Stimulated activated CD8-positive, alpha-beta memory T cell treated with anti-CD3 and anti-CD28 coated beads, Interleukin-4, amount 100 ng/mL, for 24 hours (primary cell): ENCODE measurements around the gene PSMA6.
"Not testable (repeated sequence)": the region's sequence is repeated elsewhere in the genome, so short reads cannot be mapped to it uniquely, and the experiment has no call there.

ENCODE experiments used
- DNase-seq: peaks from one replicate; pipeline ENCODE4 v3.0.0-alpha.2; 2020; ENCODE audit warnings: low read depth

Gene PSMA6

DNA sequence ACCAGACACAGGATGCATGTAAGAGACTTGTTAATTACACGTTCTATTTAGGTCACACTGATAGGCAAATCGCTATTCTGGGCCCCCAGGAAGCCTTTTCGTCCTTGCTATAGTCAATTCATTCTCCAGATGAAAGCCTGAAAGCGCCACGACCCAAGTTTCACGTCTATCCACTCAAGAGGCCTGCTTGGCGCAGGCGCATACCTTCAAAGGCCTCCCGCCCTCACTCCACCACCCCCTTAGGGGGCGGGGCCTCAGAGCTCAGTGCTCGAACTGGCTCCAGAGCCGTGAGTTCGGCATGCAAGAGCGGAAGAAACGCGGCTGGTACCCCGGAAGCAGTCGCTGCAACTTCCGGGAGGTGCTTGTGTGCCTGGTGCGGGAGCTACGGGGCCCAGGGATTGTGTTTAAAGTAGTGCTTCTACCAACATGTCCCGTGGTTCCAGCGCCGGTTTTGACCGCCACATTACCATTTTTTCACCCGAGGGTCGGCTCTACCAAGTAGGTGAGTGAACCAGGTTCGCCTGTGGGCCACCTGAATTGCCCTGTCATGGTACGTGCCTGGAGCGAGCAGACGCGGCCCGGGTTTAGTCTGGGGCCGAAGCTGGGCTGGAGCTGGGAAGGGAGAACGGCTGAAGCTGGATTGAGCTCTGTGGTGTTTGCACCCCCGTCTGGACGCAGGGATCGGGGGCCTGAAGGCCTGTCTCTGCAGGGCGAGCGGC is at the start of gene PSMA6:
PSMA6 (plus strand) TSS at position 332 of the 719 bp plus-strand sequence; CDS start at position 427, 95 bp downstream.
- peak; percentile 99 for DNase-seq

DNA sequence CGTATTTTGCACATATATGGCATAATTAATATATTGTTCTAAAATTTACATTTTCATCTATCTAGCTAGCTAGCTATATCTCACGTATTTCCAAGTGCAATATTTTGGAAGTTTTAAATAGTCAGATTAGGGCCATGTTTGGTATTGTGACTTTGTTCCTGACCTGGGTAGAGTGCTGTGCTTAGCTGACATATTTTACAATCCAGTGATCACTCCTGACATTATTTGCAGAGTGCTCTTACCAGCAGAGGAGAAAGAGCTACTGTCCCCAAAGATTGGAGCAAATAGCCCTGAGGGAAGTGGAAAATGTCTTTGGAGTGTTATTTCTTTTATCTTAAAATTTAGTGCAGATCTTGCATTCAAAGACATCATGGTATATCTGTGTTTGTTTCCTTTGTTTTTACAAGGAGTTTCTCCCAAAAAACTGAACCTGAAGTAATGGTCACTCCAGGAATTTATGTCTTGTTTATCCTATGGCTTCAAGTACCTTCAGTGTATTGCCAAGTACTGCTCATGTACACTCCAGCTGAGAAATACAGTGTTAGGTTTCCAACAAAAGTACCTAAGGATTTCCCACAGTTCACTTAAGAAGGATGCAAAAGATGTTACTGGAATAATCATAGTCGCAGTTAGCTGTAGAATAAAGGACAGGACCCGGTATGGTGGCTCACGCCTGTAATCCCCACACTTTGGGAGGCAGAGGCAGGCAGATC is 49.4 kb upstream of the PSMA6 start:
- DNase-seq = no peak

DNA sequence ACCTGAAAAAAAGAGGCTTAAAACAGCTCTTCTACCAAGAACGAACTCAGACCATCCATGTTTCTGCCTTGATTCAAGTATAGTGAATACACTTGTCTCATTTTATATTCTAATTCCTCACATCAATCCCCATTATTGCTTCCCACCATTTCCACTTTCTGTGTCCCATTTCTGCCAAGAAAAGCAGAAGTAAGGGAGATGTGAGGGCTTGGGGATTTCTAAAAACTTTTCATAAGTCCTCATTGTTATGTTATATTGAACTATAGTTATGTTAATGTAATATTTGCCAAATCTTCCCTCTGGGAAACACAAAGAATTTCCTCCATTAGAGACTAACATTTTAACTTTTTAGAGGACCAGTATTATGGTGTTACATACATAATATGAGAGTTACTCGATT is 48.2 kb upstream of the PSMA6 start:
- DNase-seq = no peak

DNA sequence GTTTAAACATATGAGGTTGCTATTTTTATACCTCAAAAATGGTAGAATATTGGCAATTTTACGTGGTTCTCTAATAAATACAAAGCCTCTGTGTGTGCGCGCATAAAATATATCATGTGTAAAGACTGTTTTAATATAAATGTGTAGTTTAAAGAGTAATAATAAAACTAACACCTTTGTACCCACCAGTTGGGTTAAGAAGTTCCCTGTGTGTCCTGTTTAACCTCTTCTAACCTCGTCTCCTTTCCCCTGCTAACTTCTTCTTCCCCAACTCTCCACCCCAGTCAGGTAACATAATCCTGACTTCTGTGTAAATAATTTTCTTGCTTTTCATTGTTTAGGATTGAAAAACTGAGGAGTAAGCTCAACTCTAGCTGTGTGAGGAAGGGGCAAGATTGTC is 47.6 kb upstream of the PSMA6 start:
- DNase-seq = no peak

DNA sequence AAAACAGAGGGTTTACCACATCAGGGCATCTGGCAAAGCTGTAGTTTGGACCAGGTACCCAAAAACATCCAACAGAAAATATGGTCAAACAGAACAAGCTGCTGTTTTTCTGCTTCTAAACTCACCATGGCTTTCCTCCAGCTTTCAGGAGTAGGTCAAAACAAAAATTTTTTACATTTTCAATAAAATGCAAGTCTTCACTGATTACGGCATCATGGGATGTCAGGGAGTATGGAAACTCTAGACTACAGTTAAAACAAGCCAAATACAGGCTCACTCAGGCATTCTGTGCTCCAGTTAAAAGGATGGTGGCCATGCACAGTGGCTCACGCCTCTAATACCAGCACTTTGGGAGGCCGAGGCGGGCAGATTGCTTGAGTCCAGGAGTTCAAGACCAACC is 47.1 kb upstream of the PSMA6 start:
- no peak for DNase-seq

DNA sequence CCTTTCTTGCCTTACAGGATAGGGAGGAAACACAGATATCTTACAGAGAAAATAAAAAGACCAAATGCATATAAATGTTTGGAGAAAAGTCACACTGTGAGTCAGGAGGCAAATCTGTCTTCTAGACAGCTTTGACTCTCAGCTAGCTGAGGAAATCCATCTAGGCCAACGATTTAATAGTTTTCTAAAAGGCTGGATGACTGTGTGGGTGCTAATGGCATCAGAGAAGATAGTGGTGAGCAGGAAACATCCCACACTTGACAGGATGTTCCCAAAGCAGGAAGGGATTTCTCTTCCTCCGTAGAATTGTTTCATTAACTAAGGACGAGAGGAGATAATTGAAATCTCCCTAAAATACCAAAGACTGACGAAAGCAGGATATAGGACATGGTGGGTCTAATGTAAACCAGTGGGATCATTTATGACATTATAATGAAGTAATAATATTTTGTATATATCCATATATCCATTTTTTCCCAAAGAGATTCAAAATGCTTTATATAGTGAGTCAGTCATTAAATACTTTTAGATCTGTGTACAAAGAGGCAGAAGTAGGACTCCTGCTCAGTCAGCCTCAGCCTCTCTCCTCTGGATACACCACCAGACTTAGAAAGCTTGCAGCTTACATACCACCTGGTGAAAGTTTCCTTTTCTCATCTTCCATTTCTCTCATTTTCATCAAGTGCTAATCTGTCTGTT is 44.3 kb upstream of the PSMA6 start:
- no peak for DNase-seq

DNA sequence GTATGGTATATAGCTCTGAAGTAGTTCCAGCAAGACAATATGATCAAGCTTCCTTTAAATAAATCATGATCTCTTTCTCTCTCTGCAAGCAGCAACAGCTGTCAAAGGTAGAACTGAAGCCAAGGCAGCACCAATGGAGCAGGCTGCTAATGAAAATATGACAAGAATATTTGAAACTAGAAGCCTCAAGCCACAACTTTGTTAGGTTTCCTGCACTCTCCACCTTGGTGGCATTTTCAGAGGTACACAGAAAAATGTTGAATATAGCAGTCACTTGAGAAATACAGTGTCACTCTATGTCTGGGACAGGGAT is 43.8 kb upstream of the PSMA6 start:
- DNase-seq = no peak

DNA sequence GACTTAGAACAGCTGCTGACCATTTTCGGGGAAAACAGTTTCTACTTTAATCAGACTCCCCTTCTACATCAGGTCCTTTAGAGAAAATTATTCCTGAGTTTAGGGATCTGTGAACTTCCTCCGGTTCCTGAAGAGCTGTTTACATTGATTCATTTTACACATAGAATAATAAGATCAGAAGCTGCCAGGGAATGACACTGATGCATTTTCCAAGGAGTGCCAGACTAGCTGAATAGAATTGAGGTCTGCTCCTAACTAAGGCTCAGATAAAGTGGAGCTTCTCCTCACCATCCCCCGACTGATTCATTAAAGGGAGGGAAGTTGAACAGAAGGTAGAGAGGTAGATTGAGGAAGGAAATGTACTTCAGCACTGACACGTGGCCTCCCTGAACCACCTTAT is 41.9 kb upstream of the PSMA6 start:
- no peak for DNase-seq

DNA sequence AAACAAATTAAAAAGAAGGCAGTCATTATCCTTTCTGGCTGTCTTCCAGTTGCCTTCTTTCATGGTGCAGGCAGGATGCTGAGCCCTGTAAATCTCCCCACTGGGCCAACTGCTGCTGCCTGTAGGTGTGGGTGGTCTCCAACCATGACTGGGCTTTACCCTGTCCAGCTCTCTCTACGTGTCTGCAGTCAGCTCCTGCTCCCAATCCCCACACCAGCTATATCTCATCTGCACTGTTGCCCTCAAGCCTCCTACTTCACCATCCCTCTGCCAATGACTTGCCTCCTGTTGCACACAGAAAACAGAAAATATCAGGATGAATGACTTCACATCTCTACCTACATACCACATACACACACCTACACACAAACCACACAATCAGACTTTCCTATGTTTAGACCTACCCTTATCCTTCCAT is 39.7 kb upstream of the PSMA6 start:
- DNase-seq = no peak

DNA sequence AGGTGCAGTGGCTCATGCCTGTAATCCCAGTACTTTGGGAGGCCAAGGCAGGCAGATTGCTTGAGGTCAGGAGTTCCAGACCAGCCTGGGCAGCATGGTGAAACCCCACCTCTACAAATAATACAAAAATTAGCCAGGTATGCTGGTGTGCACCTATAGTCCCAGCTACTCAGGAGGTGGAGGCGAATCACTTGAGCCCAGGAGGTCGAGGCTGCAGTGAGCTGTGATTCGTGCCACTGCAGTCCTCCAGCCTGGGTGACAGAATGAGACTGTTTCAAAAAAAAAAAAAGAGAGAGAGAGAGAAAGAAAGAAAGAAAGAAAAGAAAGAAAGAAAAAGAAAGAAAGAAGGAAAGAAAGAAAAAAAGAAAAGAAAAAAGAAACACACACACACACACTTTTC is 39.1 kb upstream of the PSMA6 start:
- DNase-seq = not testable (repeated sequence)

DNA sequence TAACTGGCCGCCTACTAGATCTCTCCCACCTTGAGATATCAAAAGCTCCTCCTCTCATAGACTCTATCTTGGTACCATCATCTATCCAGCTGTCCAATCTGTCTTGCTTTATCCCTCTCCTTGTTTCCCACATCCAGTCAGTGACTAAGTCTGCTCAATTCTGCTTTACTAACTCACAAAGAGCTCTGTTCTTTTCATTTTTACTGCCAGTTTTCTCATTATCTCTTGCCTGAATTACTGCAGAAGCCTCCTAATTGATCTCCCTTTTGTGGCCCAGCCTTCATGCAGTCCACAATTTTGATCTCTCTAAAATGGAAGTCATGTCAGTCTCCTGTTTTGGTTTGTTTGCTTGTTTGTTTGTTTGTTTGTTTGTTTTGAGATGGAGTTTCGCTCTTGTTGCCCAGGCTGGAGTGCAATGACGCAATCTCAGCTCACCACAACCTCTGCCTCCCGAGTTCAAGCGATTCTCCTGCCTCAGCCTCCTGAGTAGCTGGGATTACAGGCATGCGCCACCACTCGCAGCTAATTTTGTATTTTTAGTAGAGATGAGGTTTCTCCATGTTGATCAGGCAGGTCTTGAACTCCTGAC is 38.1 kb upstream of the PSMA6 start:
- DNase-seq = not testable (repeated sequence)

DNA sequence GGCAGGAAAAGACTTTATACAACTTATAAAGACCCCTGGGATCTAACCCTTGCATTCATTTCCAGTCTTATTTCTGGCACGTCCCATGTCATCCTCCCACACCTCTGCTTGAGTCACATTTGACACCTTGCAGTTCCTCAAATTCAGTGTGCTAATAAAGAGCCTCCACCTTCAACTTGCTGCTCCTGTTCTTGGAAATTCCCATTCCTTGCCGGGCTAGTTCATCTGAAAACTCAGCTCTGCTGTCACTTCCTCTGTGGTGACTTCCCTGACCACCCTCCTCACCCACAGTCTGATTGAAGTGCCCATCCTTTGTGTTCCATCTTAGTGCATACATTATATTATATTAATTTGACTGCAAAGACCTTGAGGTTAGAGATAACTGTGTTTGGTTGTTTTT is 37.4 kb upstream of the PSMA6 start:
- DNase-seq = peak; percentile 6

DNA sequence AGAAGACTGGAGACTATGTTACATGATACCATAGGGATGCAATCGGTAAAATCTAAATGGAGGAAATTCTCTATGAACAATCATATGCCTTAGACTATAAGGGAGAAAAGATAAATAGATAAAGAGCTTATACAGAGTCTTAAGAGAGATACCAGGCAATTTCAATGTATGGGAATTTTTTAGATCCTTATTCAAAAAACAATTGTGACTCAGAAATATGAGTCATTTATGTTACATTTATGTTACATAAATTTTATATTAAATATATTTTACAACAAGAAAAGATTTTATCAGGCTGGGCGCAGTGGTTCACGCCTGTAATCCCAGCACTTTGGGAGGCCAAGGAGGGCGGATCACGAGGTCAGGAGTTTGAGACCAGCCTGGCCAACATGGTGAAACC is 36.5 kb upstream of the PSMA6 start:
- DNase-seq = no peak

DNA sequence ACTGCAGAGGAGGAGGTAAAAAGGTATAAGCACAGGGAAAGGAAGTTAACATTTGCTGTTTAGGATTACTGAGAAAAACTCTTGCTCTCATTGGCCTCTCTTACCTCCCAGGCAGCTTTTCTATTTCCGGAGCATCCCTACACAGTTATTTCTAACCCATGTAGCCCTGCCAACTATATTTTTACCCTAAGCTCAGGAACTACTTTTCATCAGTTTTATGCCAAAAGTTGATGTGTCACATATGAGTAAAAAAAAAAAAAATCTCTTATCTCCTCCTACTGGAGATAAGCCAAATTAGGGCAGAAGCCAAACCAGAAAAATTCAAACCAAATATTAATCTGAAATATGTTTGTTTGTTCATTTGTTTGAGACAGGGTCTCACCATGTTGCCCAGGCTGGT is 34.4 kb upstream of the PSMA6 start:
- no peak for DNase-seq

DNA sequence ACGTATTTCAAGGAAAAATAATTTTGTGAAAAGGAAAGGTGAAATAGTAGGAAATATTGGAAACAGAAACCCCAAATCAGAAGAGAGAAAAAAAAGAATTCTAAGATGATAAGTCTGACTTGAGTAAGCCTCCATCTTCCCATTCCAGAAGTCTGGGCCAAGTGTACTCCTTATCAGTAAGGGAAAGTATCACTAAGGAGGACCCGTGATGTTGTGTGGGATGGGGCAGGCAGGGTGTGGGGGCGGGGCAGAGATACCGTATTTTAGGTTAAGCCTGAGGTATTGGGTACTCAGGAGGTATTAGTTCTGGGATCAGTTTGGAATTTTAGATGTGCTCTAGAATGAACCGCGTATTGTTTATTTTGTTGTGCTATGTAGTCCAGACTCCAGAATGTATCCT is 33.8 kb upstream of the PSMA6 start:
- DNase-seq = no peak

DNA sequence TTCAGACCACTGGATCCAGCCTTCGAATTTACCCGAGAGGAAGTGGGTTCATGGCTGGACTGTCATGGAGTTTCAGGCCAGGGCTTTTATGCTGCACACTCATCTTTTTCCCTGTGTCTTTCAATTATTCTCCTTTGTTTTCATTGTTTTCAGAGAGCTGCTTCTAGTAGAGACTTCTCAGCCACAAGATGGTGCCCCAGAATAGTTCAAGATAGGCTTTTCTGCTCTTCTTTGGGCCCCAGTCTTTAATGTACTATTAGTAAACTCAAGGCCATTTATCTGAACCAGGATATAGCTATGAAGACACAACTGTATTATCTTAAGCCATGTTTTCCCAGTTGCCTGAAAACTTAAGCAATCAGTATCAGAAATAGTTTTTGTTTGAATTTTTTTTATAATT is 30.4 kb upstream of the PSMA6 start:
- no peak for DNase-seq

DNA sequence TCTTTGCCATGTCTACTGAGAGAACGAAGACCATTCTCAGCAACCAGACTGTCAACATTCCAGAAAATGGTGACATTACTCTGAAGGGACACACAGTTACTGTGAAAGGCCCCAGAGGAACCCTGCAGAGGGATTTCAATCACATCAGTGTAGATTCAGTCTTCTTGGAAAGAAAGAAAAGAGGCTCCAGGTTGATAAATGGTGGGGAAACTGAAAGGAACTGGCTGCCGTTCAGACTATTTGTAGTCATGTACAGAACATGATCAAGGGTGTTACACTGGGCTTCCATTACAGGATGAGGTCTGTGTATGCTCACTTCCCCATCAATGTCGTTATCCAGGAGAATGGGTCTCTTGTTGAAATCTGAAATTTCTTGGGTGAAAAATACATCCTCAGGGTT is 29.7 kb upstream of the PSMA6 start:
- no peak for DNase-seq

DNA sequence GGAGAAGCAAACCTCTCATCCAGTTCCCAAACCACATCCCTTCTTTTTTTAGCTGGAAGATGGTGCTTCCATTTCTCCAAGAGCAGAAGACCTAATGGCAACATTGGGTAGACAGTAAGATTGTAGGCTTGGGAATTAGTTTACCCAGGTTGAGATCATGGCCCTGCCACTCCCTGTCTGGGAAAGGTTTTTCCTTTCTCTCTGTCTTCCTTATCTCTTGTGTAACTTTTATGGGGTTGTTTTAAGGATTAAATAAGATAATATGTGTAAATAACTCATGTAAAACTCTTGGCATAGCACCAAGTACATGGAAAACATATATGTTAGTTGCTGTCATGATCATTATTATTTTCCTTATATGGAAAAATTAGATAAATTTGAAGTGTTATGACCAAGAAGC is 23.2 kb upstream of the PSMA6 start:
- no peak for DNase-seq

DNA sequence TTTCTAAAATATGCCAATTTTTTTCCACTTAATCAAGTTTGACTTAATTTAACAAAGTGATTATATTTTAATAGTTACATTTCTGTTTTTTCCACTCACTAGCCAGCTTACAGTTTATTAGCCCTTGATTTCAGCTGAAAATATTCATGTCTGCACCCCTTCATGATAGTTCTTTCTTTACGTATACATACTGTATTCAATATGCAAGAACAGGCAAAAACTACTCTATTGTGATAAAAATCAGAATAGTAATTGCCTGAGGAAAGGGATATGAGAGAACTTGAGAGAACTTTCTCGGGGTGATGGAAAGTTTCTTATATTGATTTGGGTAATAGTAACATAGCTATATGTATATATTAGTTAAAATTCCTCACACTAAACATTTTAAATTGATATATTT is 17.4 kb upstream of the PSMA6 start:
- DNase-seq = no peak

DNA sequence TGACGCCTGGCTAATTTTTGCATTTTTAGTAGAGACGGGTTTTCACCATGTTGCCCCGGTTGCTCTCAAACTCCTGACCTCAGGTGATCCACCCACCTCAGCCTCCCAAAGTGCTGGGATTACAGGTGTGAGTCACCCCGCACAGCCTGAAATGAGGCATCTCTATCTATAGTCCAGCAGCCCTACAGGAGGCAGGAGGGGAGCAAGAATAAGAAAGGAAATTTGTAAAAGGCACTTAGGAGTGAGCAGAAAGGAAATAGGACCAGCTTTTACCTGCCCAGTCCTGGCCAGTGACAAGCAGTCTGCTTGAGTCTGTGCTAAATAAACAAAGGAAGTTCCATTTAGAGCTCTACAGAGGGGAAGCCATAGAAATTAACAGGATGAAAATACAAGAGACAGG is 15.0 kb upstream of the PSMA6 start:
- no peak for DNase-seq

DNA sequence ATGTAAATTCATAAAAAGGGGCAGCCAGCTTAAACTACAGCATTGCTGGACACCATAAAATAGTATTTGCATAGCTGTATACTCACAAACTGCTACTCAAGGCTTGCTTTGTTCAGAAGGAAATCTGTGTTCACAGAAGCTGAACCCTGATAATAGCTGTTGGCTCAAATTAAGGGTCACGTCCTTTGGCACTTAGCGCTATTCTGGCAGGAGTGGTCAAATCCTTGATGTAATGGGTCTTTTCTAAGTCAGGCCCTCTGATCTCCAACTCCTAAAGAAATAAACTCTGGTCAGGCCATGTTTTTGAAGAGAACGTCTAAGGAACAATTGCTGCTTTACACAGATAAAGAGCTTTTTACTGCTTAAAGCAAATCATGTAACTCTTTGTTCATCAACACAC is 12.8 kb upstream of the PSMA6 start:
- no peak for DNase-seq

DNA sequence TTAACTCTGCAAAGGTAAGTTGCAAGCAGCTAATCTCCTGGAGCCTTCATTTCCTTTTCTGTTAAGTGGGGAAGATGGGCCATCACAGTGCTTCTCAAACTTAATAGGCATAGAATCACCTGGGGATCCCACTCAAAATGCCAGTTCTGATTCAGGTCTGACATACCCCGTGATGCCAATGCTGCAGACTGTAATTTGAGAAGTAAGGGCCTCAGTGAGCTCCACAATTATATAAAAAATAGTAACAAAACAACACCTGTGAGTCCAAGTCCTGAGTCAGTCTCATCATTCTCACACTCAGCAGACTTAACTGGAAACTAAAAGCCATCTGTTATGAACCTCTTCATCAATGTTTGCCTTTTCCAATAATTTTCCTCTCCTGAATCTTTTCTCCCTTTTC is 10.8 kb upstream of the PSMA6 start:
- DNase-seq = no peak

DNA sequence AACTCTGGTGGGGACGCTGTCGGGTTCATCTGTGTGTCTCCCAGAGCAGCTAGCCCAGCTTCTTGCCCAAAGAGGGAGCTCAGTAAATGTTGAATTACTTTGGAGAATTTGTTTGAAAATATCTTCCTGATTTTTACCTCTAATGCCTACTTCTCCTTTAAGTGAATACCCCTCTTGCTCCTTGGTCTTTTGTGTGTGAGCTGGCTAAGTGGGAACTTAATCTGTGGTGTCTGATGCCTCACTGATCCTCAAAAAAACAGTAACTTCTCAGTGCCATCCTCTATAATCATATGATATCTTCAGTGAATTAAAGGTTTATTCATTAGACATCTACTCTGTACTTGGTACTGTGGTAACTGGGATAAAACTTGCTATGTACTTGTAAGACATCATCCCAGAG is 7.7 kb upstream of the PSMA6 start:
- DNase-seq = no peak
